GM10266 (cell line): ENCODE data around the gene SLC7A14.

Experiments
- DNase-seq: peaks from one replicate; pipeline ENCODE4 v3.0.0; 2012; ENCODE audit errors: extremely low spot score
- CTCF ChIP-seq: IDR thresholded peaks from 2 replicates; pipeline ENCODE4 v1.5.1; 2012; ENCODE audit warnings: mild to moderate bottlenecking, low read depth; ENCODE audit not compliant: control insufficient read depth, insufficient read depth; ENCODE audit errors: missing control alignments

SLC7A14 gene

GRCh38 chr3:170508839-170509238, 77.0 kb downstream of the SLC7A14 start:
- no peak for TF ChIP-seq CTCF
- DNase-seq = no peak

- no peak for DNase-seq
- TF ChIP-seq CTCF = no peak
Observed at GRCh38 chr3:170508291-170508690, 77.6 kb downstream of the SLC7A14 start.

GRCh38 chr3:170507063-170507462, 78.8 kb downstream of the SLC7A14 start:
- no peak for TF ChIP-seq CTCF
- DNase-seq = no peak

GRCh38 chr3:170506556-170506955, 79.3 kb downstream of the SLC7A14 start:
- TF ChIP-seq CTCF = no peak

DNA sequence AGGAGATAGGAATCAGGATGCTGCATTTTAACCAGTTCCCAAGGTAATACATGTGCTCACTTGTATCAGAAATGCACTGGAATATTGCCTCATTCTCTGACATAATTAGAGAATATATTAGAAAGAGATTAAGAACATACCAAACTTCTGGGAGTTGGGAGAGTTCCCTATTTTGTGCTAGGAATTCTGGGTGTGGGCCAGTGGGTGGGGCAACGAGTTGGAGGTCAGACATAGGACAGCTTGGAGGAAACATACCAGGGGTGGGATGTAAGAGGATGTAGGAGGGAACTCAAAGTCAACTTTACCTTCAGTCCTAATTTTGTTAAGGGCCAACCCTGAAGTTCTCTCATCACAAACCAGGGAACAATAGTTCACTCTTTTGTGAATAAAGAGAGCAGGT, 83.6 kb downstream of the SLC7A14 start:
- no peak for TF ChIP-seq CTCF
- no peak for DNase-seq

More at GRCh38 chr3:170506556-170506955, 79.3 kb downstream of the SLC7A14 start:
- DNase-seq = no peak

GRCh38 chr3:170500995-170501394, 84.9 kb downstream of the SLC7A14 start:
- no peak for TF ChIP-seq CTCF
- no peak for DNase-seq

- no peak for DNase-seq
- TF ChIP-seq CTCF = no peak
Observed at GRCh38 chr3:170500462-170500861, 85.4 kb downstream of the SLC7A14 start.
